Epithelial cell of esophagus (primary cell): ENCODE data around the gene DRG2.

Source experiments
- DNase-seq: peaks from one replicate; pipeline ENCODE4 v3.0.0; 2010; ENCODE audit warnings: low read depth
- H3K4me3 ChIP-seq: 2 replicates; pipeline ENCODE4 v1.5.1; 2011; ENCODE audit warnings: mild to moderate bottlenecking, low read length, control low read depth
- TF ChIP-seq, protein P1 (sequence below): IDR thresholded peaks from 2 replicates; pipeline ENCODE4 v1.5.1; 2011; ENCODE audit warnings: low read depth, mild to moderate bottlenecking, low read length, control low read depth, inconsistent platforms; ENCODE audit not compliant: insufficient read depth; ENCODE audit errors: missing control alignments

DRG2 gene

DNA sequence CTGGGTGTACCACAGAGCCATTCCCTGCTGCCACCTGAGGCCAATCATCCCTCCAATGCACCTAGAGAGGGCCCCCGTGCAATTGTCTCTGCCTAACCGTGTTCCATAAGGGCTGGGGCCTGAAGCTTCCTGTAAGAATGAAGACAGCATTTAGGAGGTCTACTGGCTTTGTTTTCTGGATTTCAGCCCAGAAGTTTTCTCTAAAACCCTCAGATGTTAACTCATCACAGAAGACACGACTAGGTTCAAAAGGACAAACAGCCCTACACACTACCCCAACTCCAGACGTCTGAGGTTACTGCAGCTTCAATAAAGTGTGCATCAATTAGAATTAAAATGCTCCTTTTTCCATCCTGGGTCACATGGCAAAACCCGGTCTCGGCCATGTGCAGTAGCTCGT, 10.8 kb upstream of the DRG2 start:
- TF ChIP-seq, protein P1, sequence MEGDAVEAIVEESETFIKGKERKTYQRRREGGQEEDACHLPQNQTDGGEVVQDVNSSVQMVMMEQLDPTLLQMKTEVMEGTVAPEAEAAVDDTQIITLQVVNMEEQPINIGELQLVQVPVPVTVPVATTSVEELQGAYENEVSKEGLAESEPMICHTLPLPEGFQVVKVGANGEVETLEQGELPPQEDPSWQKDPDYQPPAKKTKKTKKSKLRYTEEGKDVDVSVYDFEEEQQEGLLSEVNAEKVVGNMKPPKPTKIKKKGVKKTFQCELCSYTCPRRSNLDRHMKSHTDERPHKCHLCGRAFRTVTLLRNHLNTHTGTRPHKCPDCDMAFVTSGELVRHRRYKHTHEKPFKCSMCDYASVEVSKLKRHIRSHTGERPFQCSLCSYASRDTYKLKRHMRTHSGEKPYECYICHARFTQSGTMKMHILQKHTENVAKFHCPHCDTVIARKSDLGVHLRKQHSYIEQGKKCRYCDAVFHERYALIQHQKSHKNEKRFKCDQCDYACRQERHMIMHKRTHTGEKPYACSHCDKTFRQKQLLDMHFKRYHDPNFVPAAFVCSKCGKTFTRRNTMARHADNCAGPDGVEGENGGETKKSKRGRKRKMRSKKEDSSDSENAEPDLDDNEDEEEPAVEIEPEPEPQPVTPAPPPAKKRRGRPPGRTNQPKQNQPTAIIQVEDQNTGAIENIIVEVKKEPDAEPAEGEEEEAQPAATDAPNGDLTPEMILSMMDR: no peak
- no peak overlapping the region for H3K4me3 ChIP-seq
- DNase-seq: no peak

DNA sequence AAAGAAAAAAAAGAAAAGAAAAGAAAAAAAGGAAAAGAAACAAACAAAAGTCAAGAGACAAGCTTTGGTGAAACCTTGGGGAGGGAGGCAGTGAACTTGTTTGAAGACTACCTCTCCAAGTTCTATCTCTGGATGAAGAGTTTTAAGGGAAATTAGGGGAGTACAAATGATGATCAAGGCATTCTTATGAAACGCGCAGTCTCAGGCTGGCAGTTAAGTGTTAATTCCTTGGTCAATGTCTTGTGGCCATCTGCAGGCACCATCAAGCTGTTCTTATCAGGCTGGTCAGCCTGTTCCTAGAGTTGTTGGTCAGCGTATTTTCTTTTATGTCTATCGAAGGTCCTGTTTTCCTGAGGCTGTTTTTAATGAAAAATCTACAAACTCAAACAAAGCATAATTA, 8.2 kb upstream of the DRG2 start:
- DNase-seq: no peak
- TF ChIP-seq, protein P1: no peak
- no peak overlapping the region for H3K4me3 ChIP-seq

DNA sequence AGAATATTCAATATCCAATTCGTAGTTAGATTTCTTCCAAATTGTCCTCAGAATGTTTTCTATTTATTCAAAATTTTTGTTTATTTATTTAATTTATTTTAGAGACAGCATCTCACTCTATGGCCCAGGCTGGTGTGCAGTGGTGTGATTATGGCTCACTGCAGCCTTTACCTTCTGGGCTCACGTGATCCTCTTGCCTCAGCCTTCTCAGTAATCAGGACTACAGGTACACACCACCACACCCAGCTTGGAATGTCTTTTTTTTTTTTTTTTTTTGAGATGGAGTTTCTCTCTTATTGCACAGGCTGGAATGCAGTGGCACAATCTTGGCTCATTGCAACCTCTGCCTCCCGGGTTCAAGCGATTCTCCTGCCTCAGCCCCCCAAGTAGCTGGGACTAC, 3.5 kb upstream of the DRG2 start:
- DNase-seq: peak; percentile 50
- TF ChIP-seq, protein P1: no peak
- H3K4me3 ChIP-seq: no peak overlapping the region

DNA sequence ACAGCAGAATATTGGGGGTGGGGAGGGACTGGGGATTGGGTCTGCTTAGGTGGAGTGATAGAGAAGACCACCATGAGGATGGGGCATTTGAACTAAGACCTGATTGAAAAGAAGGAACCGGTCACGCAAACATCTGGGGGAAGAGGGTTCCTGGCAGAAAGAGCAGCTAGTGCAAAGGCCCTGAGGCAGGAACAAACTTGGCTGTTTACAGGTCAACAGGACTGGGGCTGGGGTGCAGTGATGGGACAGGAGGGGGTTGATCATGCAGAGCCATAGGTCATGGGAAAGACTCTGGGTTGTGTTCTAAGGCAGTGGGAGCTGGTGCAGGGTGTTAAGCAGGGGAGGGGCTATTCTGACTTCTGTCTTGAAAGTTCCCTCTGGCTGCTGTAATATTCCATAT, 1.9 kb downstream of the DRG2 start:
- TF ChIP-seq, protein P1: no peak
- no peak for DNase-seq
- no peak overlapping the region for H3K4me3 ChIP-seq

DNA sequence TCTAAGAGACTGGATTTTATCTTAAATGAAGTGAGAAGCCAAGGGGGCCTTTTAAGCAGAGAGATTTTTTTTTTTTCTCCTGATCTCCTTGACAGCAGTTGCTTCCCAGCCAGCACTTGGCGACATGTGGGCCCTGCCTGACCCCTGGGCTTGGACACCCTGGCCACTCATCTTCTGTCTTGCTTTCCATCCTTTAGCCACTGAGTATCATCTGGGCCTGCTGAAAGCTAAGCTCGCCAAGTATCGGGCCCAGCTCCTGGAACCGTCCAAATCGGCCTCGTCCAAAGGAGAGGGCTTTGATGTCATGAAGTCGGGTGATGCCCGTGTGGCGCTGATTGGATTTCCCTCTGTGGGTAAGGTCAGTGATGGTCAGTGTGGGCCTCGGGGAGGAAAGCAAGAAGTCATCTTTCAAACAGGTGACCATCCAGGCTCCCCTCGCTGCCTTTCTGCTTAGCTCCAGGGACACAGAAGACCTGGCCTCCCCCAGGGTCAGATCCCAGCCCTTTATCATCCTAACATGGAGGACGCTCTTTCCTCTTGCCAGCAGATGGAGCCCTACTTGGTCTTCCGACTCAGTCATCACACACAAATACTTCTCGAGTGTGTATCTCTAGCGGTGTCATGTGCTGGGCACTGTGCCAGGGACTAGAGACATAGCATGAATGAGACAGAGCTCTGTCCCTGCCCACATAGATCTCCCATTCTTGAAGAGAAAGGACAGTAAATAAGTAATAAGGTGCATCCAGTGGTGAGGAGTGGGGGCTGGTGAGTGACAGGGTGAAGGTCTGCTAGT, 6.1 kb downstream of the DRG2 start:
- H3K4me3 ChIP-seq: no peak overlapping the region
- peak; percentile 87 for DNase-seq
- TF ChIP-seq, protein P1: peak; percentile 47

DNA sequence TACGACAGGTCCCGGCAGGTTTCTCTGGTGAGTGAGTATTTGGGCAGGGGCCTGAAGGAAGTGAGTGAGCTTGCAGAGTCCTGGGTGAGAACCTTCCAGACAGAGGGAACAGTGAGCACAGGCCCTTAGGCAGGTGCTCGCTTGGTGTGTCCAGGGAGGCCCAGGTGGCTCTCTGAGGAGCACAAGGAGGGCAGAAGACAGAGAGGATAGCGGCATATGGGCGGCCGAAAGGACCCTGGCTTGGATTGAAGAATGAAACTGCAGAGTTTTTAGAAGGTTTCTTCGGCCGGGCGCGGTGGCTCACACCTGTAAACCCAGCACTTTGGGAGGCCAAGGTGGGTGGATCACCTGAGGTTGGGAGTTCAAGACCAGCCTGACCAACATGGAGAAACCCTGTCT, 6.7 kb downstream of the DRG2 start:
- TF ChIP-seq, protein P1: no peak
- H3K4me3 ChIP-seq: no peak overlapping the region
- DNase-seq: no peak

DNA sequence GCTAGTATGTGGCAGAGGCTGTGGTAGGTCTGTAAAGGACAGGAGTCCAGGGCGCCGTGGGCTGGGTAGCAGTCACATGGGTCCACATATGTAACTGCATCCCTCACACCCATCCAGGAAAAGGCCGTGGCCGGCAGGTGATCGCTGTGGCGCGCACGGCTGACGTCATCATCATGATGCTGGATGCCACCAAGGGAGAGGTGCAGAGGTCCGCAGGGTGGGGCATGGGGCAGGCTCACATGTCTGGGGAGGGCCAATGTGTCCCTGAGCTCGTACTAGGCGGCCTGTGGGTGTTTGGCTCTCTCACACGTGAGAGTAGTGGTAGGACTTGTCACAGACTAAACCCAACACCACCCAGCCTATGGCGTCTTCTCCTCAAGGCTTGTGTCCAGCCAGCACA, 11.8 kb downstream of the DRG2 start:
- DNase-seq: no peak
- TF ChIP-seq, protein P1: no peak
- H3K4me3 ChIP-seq: no peak overlapping the region
